HCT116 (cell line): ENCODE data around the gene PIK3R2. TPM values are rescaled to one million over a fixed set of nuclear protein-coding genes. Genes with fewer than 3 reads are reported as not detected.

Experiments used
- ATAC-seq: fragments of 200-7000 bp; cut with Tn5 transposase; 2 replicates; pipeline ENCODE4 v1.9.1; 2020; ENCODE audit warnings: mild to moderate bottlenecking, moderate library complexity
- BruUV-seq: library from RNA; stranded (reverse); fragments of 400-500 nt; replicated peaks from 2 replicates; lab custom pipeline; 2021; lab: Mats Ljungman, UMichigan
- CTCF ChIA-PET: fragments of 300-600 bp; sonication (Branson Sonifier 250); formaldehyde crosslinking; loops from one replicate; lab custom pipeline; 2021; ENCODE audit warnings: antibody characterized with exemption; lab: Charles Lee
- POLR2A ChIA-PET: fragments of 300-600, 350-600 bp; sonication (Branson Sonifier 250); formaldehyde crosslinking; loops from one replicate; lab custom pipeline; 2021; ENCODE audit warnings: antibody characterized with exemption; lab: Charles Lee
- RAD21 ChIA-PET, 2 experiments: fragments of 300-600 bp; sonication (Branson Sonifier 250); formaldehyde crosslinking; loops; one replicate each; lab custom pipeline; 2023; ENCODE audit warnings: low total read pairs in 2 of 2; ENCODE audit not compliant: uncharacterized antibody in 2 of 2, unreplicated experiment in 2 of 2, low non-redundant PET in 1 of 2; lab: Charles Lee
- DNase-seq: peaks from one replicate; pipeline ENCODE4 v3.0.0-alpha.2; 2010; ENCODE audit warnings: low read depth, low spot score
- H2AFZ ChIP-seq: fragments of 200-600 bp; shearing (Covaris generic), sonication (generic); 2 replicates; pipeline ENCODE4 v1.6.1; 2017; ENCODE audit warnings: low read depth, mixed run types, mixed read lengths, antibody characterized with exemption, low read length; ENCODE audit not compliant: poor library complexity, severe bottlenecking
- H3K27ac ChIP-seq: 2 replicates; pipeline ENCODE4 v1.5.1; 2012; ENCODE audit warnings: low read depth, low read length
- H3K27me3 ChIP-seq: fragments of 200-600 bp; sonication (generic); 2 replicates; pipeline ENCODE4 v1.6.1; 2016; ENCODE audit warnings: mixed run types, low read length, mixed read lengths; ENCODE audit not compliant: insufficient read depth
- H3K36me3 ChIP-seq, 2 experiments: fragments of 200-500 bp in 1 of 2; fragments of 200-600 bp in 1 of 2; sonication (Bioruptor generic) in 1 of 2; sonication (generic) in 1 of 2; 2 replicates each; pipeline versions ENCODE4 v1.5.1 to v1.6.1; 2014 to 2016; ENCODE audit warnings: low read length in 2 of 2, inconsistent platforms in 1 of 2, mixed read lengths in 1 of 2, mixed run types in 1 of 2; ENCODE audit not compliant: insufficient read depth in 2 of 2, control insufficient read depth in 1 of 2
- H3K4me1 ChIP-seq, 2 experiments: fragments of 200-600 bp in 1 of 2; sonication (generic) in 1 of 2; 2 replicates each; pipeline versions ENCODE4 v1.5.1 to v1.6.1; 2012 to 2017; ENCODE audit warnings: low read length in 2 of 2, inconsistent platforms in 1 of 2, mild to moderate bottlenecking in 1 of 2, mixed read lengths in 1 of 2, mixed run types in 1 of 2, moderate library complexity in 1 of 2; ENCODE audit not compliant: insufficient read depth in 2 of 2, control insufficient read depth in 1 of 2
- H3K4me2 ChIP-seq: fragments of 200-600 bp; sonication (generic); 2 replicates; pipeline ENCODE4 v1.6.1; 2017; ENCODE audit warnings: mixed run types, low read length, mixed read lengths
- H3K4me3 ChIP-seq, 2 experiments: fragments of 200-600 bp in 1 of 2; sonication (generic) in 1 of 2; replicated peaks in 1 of 2; 2 replicates each; pipeline ENCODE4 v1.5.1; 2011 to 2016; ENCODE audit warnings: low read length in 2 of 2, control low read depth in 1 of 2, low read depth in 1 of 2, mild to moderate bottlenecking in 1 of 2, mixed read lengths in 1 of 2, mixed run types in 1 of 2
- H3K79me2 ChIP-seq: fragments of 200-600 bp; sonication (generic); 2 replicates; pipeline ENCODE4 v1.6.1; 2017; ENCODE audit warnings: mild to moderate bottlenecking, mixed run types, low read length, moderate library complexity, mixed read lengths; ENCODE audit not compliant: insufficient read depth
- H3K9ac ChIP-seq: fragments of 200-600 bp; sonication (generic); 2 replicates; pipeline ENCODE4 v1.6.1; 2016; ENCODE audit warnings: low read length, mixed read lengths
- H3K9me2 ChIP-seq: fragments of 200-600 bp; sonication (generic), shearing (Covaris generic); 2 replicates; pipeline ENCODE4 v1.6.1; 2017; ENCODE audit warnings: mixed run types, mild to moderate bottlenecking, moderate library complexity; ENCODE audit not compliant: insufficient read depth
- H3K9me3 ChIP-seq, 2 experiments: fragments of 200-500 bp in 1 of 2; fragments of 200-600 bp in 1 of 2; sonication (Bioruptor generic) in 1 of 2; sonication (generic) in 1 of 2; 2 replicates each; pipeline ENCODE4 v1.6.1; 2014 to 2017; ENCODE audit warnings: low read length in 2 of 2, mixed read lengths in 2 of 2, inconsistent platforms in 1 of 2, low read depth in 1 of 2, mild to moderate bottlenecking in 1 of 2, mixed run types in 1 of 2, moderate library complexity in 1 of 2; ENCODE audit not compliant: control insufficient read depth in 1 of 2, insufficient read depth in 1 of 2
- H4K20me1 ChIP-seq: fragments of 200-600 bp; sonication (generic), shearing (Covaris generic); 2 replicates; pipeline ENCODE4 v1.6.1; 2017; ENCODE audit warnings: mixed run types, mild to moderate bottlenecking, moderate library complexity; ENCODE audit not compliant: insufficient read depth
- ATF3 ChIP-seq: IDR thresholded peaks from 2 replicates; pipeline ENCODE4 v1.6.1; 2012
- CBX3 ChIP-seq: IDR thresholded peaks from 2 replicates; pipeline ENCODE4 v1.6.1; 2012; ENCODE audit warnings: low read depth
- CTCF ChIP-seq, 3 experiments: fragments of 200-600 bp in 1 of 3; sonication (generic) in 1 of 3; IDR thresholded peaks in 2 of 3; conservative IDR thresholded peaks in 1 of 3; 2 replicates each; pipeline ENCODE4 v1.5.1; 2012 to 2017; ENCODE audit warnings: low read depth in 2 of 3, low read length in 2 of 3, antibody characterized with exemption in 1 of 3, borderline replicate concordance in 1 of 3, control low read depth in 1 of 3, mild to moderate bottlenecking in 1 of 3, mixed read lengths in 1 of 3, mixed run types in 1 of 3, moderate library complexity in 1 of 3; ENCODE audit not compliant: insufficient read depth in 1 of 3
- EGR1 ChIP-seq: IDR thresholded peaks from 2 replicates; pipeline ENCODE4 v1.6.1; 2012; ENCODE audit warnings: low read depth
- EZH2 ChIP-seq: fragments of 200-600 bp; sonication (generic); IDR thresholded peaks from 2 replicates; pipeline ENCODE4 v1.6.1; 2017; ENCODE audit warnings: antibody characterized with exemption, mixed run types
- EZH2phosphoT487 ChIP-seq: fragments of 200-600 bp; IDR thresholded peaks from 2 replicates; pipeline ENCODE4 v1.6.1; 2018; ENCODE audit warnings: antibody characterized with exemption, borderline replicate concordance
- FOSL1 ChIP-seq: IDR thresholded peaks from 2 replicates; pipeline ENCODE4 v1.6.1; 2012; ENCODE audit warnings: low read depth
- JUND ChIP-seq: IDR thresholded peaks from 2 replicates; pipeline ENCODE4 v1.6.1; 2012
- MAX ChIP-seq: IDR thresholded peaks from 2 replicates; pipeline ENCODE4 v1.6.1; 2012
- REST ChIP-seq: IDR thresholded peaks from 2 replicates; pipeline ENCODE4 v1.6.1; 2012; ENCODE audit warnings: low read depth
- SIN3A ChIP-seq: IDR thresholded peaks from 2 replicates; pipeline ENCODE4 v1.6.1; 2012; ENCODE audit warnings: low read depth
- SP1 ChIP-seq: IDR thresholded peaks from 2 replicates; pipeline ENCODE4 v1.6.1; 2012; ENCODE audit warnings: low read depth
- SRF ChIP-seq: IDR thresholded peaks from 2 replicates; pipeline ENCODE4 v1.6.1; 2012; ENCODE audit warnings: low read depth
- TCF7L2 ChIP-seq: IDR thresholded peaks from 2 replicates; pipeline ENCODE4 v1.7.0; 2011; ENCODE audit warnings: borderline replicate concordance, inconsistent platforms; ENCODE audit not compliant: insufficient read depth, insufficient read length; ENCODE audit errors: extremely low read depth
- ZNF274 ChIP-seq: fragments of 200-500 bp; sonication (Bioruptor generic); IDR thresholded peaks from 2 replicates; pipeline ENCODE4 v1.6.1; 2014; ENCODE audit warnings: mild to moderate bottlenecking, low read depth, low read length, inconsistent platforms
- intact Hi-C: fragments of 100-400 bp; cut with micrococcal nuclease; formaldehyde crosslinking; loops from 2 replicates; pipeline ENCODE4 v1.10.0; 2022
- total RNA-seq: library from RNA; stranded (reverse); gene quantifications from one replicate; pipeline ENCODE4 v1.2.1, GENCODE V29; 2021; ENCODE audit not compliant: unreplicated experiment

Gene PIK3R2
- total RNA-seq, 1 experiment from 2014 or later, result 53.4 TPM

- no peak overlapping the region for H3K4me3 ChIP-seq
- H3K27ac ChIP-seq, result no peak overlapping the region
- no peak overlapping the region for H2AFZ ChIP-seq
- H4K20me1 ChIP-seq, result no peaks in the 10 kb centered on the region
- ATAC-seq (no peak), DNase-seq (no peak)
- CTCF ChIA-PET, result no interaction called here
- H3K4me1 ChIP-seq, result peaks cover 7 to 11% of the 10 kb centered on the region in 2 experiments; a peak in 3 of 4 replicates
- POLR2A ChIA-PET, result no interaction called here
- H3K36me3 ChIP-seq, result peaks cover 7 to 19% of the 10 kb centered on the region in 2 experiments; a peak in 3 of 4 replicates
- no peak for TF ChIP-seq TCF7L2
- no peak for TF ChIP-seq EZH2
- TF ChIP-seq CTCF (IDR thresholded peaks at IDR 0.05 in 2 of 3, conservative IDR thresholded peaks at IDR 0.05 in 1 of 3; ENCODE audit: borderline replicate concordance in 1 of 3, insufficient read depth in 1 of 3, low read depth in 2 of 3, low read length in 2 of 3), result no peak
- TF ChIP-seq FOSL1, result no peak
- no peak for TF ChIP-seq ATF3
- no peaks in the 10 kb centered on the region for H3K27me3 ChIP-seq
- H3K4me2 ChIP-seq, result no peak overlapping the region
- intact Hi-C loops, result no loop called here
- RAD21 ChIA-PET, result no interaction called here
- BruUV-seq, result no TSS peak
- H3K9ac ChIP-seq, result no peak overlapping the region
- H3K9me3 ChIP-seq, result no peaks in the 10 kb centered on the region
- no peaks in the 10 kb centered on the region for H3K9me2 ChIP-seq
- H3K79me2 ChIP-seq, result no peaks in the 10 kb centered on the region
These were observed 5.6 kb upstream of the PIK3R2 start for GRCh38 chr19:18147396-18147795.

GRCh38 chr19:18149596-18149975 is 3.4 kb upstream of the PIK3R2 start:
- BruUV-seq, result no TSS peak
- Histone ChIP-seq H3K27ac (no peak overlapping the region), H2AFZ (no peak overlapping the region), H3K9me2 (no peaks in the 10 kb centered on the region), H3K79me2 (peaks cover 14% of the 10 kb centered on the region), H3K4me1 (peaks cover 9 to 19% of the 10 kb centered on the region in 2 experiments; a peak in 3 of 4 replicates), H3K9me3 (no peaks in the 10 kb centered on the region), H3K4me2 (no peak overlapping the region), H3K27me3 (no peaks in the 10 kb centered on the region), H3K36me3 (peaks cover 5 to 7% of the 10 kb centered on the region in 2 experiments; a peak in 3 of 4 replicates), H3K9ac (no peak overlapping the region), H3K4me3 (no peak overlapping the region), H4K20me1 (no peaks in the 10 kb centered on the region)
- ATAC-seq (no peak), DNase-seq (no peak)
- POLR2A ChIA-PET, result no interaction called here
- RAD21 ChIA-PET, result no interaction called here
- intact Hi-C loops, result no loop called here
- CTCF ChIA-PET, result no interaction called here
- TF ChIP-seq TCF7L2 (no peak), EZH2phosphoT487 (no peak), REST (no peak), EGR1 (no peak), EZH2 (no peak), SIN3A (no peak), JUND (no peak), SP1 (no peak), MAX (no peak), ZNF274 (no peak), CBX3 (no peak), SRF (no peak)
